HG03045 (cell line): Measurements from ENCODE around the gene BANF2.

ENCODE experiments used
- ATAC-seq: cut with Tn5 transposase; IDR thresholded peaks from one replicate; pipeline ENCODE4 v1.9.1; 2021; ENCODE audit warnings: mild to moderate bottlenecking, moderate library complexity; ENCODE audit not compliant: unreplicated experiment

BANF2 gene

DNA sequence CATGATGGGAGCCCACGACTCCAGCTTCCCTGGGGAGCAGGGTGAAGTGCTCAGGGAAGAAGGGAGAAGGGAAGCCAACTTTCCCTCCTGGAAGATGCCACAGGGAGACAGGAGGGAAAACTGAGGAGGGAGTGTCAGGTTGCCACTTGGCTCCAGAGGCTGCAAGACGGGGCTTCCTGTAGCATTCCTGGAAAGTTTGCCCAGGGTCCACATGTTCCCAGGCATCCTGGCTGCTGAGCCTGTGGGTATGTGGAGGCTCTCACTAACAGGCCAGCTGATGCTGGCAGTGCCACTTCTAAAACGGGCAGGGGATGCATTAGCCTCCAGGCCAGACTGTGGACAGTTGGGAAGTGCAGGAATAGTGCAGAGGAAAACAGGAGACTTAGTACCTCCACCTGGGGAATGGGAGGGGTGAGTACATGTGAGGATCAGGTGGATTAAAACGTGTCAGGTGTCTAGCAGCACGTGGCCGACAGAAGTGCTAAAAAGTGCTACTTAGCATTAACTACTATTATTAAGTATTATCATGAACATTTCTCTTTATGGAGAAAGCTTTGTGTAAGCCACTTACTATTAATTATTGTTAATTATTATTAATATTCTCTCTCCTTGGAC lies 33.2 kb downstream of the BANF2 start:
- no peak for ATAC-seq

DNA sequence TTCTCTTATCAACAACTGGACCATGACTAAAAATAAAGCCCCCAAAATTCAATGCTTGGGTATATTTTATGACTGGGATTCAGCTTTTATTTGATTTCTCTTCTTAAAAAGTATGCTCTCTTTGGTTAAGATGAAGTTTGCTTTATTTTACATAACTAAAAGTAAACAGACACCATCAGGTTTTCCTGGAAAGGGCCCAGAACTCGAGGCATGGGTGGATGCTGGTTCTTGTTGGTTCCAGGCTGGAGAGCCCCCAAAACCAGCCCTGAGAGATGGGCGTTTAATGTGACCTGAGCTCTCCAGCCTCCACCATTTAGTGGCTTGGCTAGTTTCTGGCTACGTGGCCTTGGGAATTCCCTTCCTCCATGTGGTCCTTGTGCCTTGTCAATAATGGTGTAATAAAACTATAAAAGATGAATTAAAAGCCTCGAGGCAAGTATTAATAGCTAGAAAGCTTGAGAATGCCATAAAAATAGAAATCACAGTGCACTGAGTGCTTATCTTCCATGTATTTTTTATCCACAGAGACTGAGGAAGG lies 34.1 kb downstream of the BANF2 start:
- no peak for ATAC-seq

GRCh38 chr20:17734374-17734773 lies 34.6 kb downstream of the BANF2 start:
- no peak for ATAC-seq

DNA sequence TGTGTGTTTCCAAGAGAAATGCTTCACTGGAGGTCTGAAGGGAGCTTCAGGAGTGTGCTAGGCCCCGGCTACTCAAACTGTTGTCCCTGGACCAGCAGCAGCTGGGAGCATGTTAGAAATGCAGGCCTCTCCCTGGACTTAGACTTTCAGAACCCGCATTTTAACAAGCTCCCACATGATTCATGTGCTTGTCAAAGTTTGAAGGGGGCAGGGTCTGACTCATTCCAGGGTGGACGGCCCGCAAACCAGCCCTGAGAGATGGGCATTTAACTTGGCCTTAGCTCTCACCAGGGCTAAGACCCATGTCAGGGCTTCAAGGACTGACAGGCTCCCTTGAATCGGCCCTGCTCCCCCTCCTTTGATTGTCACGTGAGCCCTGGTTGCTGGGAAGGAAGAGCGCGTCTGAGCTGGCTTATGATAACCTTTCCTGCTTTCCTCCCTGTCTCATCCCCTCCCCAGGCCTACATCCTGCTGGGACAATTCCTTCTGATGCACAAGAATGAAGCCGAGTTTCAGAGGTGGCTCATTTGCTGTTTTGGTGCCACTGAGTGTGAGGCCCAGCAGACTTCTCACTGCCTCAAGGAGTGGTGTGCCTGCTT lies 35.5 kb downstream of the BANF2 start:
- ATAC-seq, result no peak

GRCh38 chr20:17735959-17736621 lies 36.3 kb downstream of the BANF2 start:
- ATAC-seq, result no peak

DNA sequence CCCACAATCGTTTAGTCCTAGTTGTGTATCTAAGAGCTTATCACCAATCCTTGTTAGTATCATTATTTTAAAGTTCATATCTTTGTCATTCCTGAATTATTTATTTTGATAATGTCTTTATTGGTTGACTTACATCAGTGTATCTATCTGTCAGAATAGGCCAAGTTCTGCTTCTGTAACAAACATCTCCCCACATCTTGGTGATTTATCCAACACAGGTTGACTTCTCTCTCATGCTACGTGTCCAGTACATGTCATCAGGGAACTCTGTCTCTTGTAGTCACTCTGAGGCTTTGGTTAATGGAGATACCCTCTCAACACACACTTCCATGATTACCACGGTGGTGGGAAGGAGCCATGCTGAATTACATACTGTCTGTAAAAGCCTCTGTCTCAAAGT lies 38.4 kb downstream of the BANF2 start:
- no peak for ATAC-seq

- no peak for ATAC-seq
Measured at GRCh38 chr20:17741220-17741619, 41.5 kb downstream of the BANF2 start.

GRCh38 chr20:17742731-17743130 lies 43.0 kb downstream of the BANF2 start:
- ATAC-seq, result no peak

DNA sequence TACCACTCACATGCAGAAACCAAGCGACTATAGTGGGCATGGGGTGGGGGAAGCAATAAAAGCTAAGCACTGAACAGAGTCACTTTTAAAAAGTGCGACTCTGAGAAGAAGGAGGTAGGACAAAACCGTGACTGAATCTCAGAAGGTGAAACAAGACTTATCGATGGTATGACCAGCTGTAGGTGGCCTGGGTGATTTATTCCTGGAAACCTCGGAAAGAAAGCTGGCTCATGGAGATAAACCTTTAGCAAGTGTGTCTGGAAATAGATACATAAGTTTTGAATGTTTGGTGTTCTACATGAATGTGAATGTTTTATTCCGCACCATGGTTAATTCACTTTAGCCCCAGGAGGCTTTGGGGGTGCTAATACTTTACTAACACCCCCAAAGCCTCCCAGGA lies 43.9 kb downstream of the BANF2 start:
- ATAC-seq, result no peak

GRCh38 chr20:17747431-17747846 lies 47.7 kb downstream of the BANF2 start:
- no peak for ATAC-seq

DNA sequence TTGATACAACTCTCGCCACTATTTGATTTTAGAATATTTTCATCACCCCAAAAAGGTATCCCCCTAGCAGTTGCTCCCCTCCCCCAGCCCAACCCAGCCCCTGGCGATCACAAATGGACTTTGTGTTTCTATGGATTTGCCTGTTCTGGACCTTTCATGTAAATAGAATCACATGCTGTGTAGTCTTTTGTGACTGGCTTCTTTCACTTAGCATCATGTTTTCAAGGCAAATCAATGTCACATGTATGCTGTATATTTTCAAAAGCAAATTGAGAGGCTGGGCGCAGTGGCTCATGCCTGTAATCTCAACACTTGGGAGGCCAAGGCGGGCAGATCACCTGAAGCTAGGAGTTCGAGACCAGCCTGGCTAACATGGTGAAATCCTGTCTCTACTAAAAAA lies 48.5 kb downstream of the BANF2 start:
- ATAC-seq, result no peak

GRCh38 chr20:17749626-17749977 lies 49.8 kb downstream of the BANF2 start:
- ATAC-seq, result no peak

- ATAC-seq, result no peak
Measured at GRCh38 chr20:17749978-17750721, 50.4 kb downstream of the BANF2 start.

- ATAC-seq, result no peak
Measured at GRCh38 chr20:17750722-17751045, 50.9 kb downstream of the BANF2 start.

DNA sequence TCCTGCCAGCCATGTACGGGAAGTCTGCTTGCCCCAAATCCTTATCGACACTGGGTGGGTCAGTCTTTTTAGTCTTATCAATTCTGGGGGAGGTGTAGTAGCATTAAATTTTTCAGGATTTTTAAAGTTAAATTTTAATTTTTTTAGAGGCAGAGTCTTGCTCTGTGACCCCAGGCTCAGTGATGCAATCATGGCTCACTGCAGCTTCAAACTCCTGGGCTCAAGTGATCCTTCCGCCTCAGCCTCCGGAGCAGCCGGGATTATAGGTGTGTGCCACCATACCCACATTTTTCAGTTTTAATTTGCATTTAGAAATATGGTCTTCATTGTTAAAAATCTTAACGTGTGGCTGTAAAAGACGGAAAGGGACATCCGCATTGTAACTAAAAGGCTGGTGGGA lies 51.9 kb downstream of the BANF2 start:
- no peak for ATAC-seq

- ATAC-seq, result no peak
Measured at GRCh38 chr20:17752459-17752858, 52.7 kb downstream of the BANF2 start.

DNA sequence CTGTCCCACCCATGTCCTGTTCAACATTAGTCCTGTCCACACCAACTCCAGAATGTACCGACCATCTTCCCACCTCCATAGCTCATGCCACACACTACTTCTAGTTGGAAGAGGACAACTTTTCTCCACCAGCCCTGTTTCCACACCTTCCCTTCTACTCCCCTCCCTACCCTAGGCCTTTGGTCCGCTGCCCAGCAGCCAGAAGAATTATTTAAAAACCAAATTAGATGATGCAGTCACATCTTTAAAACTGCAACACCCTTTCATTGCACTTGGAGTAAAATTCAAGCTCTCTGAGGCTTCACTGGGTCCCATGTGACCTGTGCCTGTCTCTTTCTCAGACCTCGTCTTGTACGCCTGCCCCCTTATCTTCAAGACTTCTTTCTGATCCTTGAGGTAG lies 53.8 kb downstream of the BANF2 start:
- ATAC-seq, result no peak

- no peak for ATAC-seq
Measured at GRCh38 chr20:17756529-17756928, 56.8 kb downstream of the BANF2 start.

- ATAC-seq, result no peak
Measured at GRCh38 chr20:17757496-17757895, 57.7 kb downstream of the BANF2 start.

DNA sequence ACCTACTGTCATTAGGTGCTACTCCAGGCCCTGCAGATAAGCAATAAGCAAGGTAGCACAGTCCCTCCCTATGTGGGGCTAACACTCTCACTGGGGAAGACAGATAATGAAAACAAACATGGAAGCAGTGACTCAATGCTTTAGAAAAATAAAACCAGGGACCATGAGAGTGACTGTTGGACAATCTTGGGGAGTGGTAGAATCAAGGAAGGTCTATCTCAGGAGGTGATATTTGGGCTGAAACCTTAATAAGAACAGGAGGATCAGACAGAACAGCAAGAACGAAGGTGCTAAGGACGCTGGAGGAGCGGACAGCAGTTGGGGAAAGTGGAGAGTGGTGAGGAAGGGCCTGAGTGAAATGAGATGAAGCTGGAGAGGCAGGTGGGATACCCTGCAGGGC lies 58.2 kb downstream of the BANF2 start:
- no peak for ATAC-seq

- no peak for ATAC-seq
Measured at GRCh38 chr20:17758512-17758911, 58.7 kb downstream of the BANF2 start.

DNA sequence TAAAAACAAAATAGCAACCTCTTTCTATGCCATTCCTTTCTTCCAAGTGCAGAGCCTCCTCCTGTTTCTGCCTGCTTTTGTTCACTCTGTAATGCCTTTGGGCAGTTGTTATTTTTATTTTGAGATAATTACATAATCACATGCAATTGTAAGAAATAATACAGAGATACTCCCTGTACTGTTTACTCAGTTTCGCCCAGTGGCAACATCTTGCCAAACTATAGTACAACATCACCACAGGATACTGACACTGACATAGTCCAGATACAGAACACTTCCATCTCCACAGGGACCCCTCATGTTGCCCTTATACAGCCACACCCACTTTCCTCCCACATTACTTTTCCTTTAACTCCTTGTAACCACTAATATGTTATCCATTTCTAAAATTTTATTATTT lies 59.7 kb downstream of the BANF2 start:
- no peak for ATAC-seq
